Measurements from ENCODE around the gene RYR3. TPM values are rescaled to one million over a fixed set of nuclear protein-coding genes. Genes with fewer than 3 reads are reported as not detected.

Gene RYR3
- polyA plus RNA-seq, 5 donors, result 6.2 to 12.0 (median 11.2) TPM

GRCh38 chr15:33641069-33641468, 330.3 kb downstream of the RYR3 start:
- DNase-seq, result no peak

- no peak for DNase-seq
Observed at GRCh38 chr15:33644304-33644703, 333.5 kb downstream of the RYR3 start.

- no peak for DNase-seq
Observed at GRCh38 chr15:33646744-33647143, 336.0 kb downstream of the RYR3 start.

- no peak for DNase-seq
Observed at GRCh38 chr15:33649217-33649933, 338.6 kb downstream of the RYR3 start.

GRCh38 chr15:33654860-33655259, 344.1 kb downstream of the RYR3 start:
- DNase-seq, result no peak

- no peak for DNase-seq
Observed at GRCh38 chr15:33655488-33655887, 344.7 kb downstream of the RYR3 start.

- no peak for DNase-seq
Observed at GRCh38 chr15:33656168-33656567, 345.4 kb downstream of the RYR3 start.

- DNase-seq, result no peak
Observed at GRCh38 chr15:33660151-33660550, 349.4 kb downstream of the RYR3 start.

- no peak for DNase-seq
Observed at GRCh38 chr15:33662014-33662413, 351.2 kb downstream of the RYR3 start.

GRCh38 chr15:33664947-33665346, 354.2 kb downstream of the RYR3 start:
- DNase-seq, result no peak

GRCh38 chr15:33670567-33670966, 359.8 kb downstream of the RYR3 start:
- DNase-seq, result no peak

GRCh38 chr15:33671456-33671855, 360.7 kb downstream of the RYR3 start:
- no peak for DNase-seq

- DNase-seq, result no peak
Observed at GRCh38 chr15:33675246-33675645, 364.5 kb downstream of the RYR3 start.

- DNase-seq, result no peak
Observed at GRCh38 chr15:33677238-33677830, 366.6 kb downstream of the RYR3 start.

GRCh38 chr15:33678176-33678575, 367.4 kb downstream of the RYR3 start:
- DNase-seq, result no peak

- no peak for DNase-seq
Observed at GRCh38 chr15:33678602-33679001, 367.8 kb downstream of the RYR3 start.

GRCh38 chr15:33679061-33679460, 368.3 kb downstream of the RYR3 start:
- DNase-seq, result no peak

GRCh38 chr15:33680336-33680735, 369.6 kb downstream of the RYR3 start:
- no peak for DNase-seq

- DNase-seq, result no peak
Observed at GRCh38 chr15:33693166-33693800, 382.5 kb downstream of the RYR3 start.

- peak; percentile 18 to 20 for DNase-seq
Observed at GRCh38 chr15:33698126-33698525, 387.4 kb downstream of the RYR3 start.

GRCh38 chr15:33699145-33699544, 388.4 kb downstream of the RYR3 start:
- DNase-seq, result no peak

GRCh38 chr15:33699691-33700447, 389.1 kb downstream of the RYR3 start:
- no peak for DNase-seq
